ENCODE measurements around the gene PITPNC1.

The PITPNC1 gene

GRCh38 chr17:67606471-67606870, 229.4 kb downstream of the PITPNC1 start:
- Histone ChIP-seq H3K79me2 (ENCODE audit: insufficient read depth, low read length) (no peaks in the 10 kb centered on the region), H3K36me3 (ENCODE audit: insufficient read depth, low read length) (no peaks in the 10 kb centered on the region), H3K4me1 (ENCODE audit: insufficient read depth, low read length, severe bottlenecking) (no peaks in the 10 kb centered on the region), H3K9me3 (ENCODE audit: low read length) (no peaks in the 10 kb centered on the region), H2AFZ (ENCODE audit: low read length) (no peak overlapping the region), H3K4me3 (ENCODE audit: low read depth, low read length, poor library complexity, severe bottlenecking) (no peak overlapping the region), H3K9ac (ENCODE audit: low read length) (no peak overlapping the region), H3K9me2 (ENCODE audit: low read depth, low read length) (no peaks in the 10 kb centered on the region), H3K27ac (ENCODE audit: low read depth, low read length, poor library complexity, severe bottlenecking) (no peak overlapping the region), H3K27me3 (ENCODE audit: insufficient read depth, low read length) (no peaks in the 10 kb centered on the region), H4K20me1 (ENCODE audit: insufficient read depth, low read length) (no peaks in the 10 kb centered on the region), H3K4me2 (ENCODE audit: low read length) (no peak overlapping the region), H3F3A (ENCODE audit: insufficient read depth, low read length) (no peaks in the 10 kb centered on the region)
- TF ChIP-seq CTCF (IDR thresholded peaks at IDR 0.05; ENCODE audit: low read length) (no peak), EZH2 (IDR thresholded peaks at IDR 0.05; ENCODE audit: borderline replicate concordance, low read length) (no peak)

GRCh38 chr17:67606896-67607604, 230.0 kb downstream of the PITPNC1 start:
- TF ChIP-seq CTCF (IDR thresholded peaks at IDR 0.05; ENCODE audit: low read length) (no peak), EZH2 (IDR thresholded peaks at IDR 0.05; ENCODE audit: borderline replicate concordance, low read length) (no peak)
- Histone ChIP-seq H4K20me1 (ENCODE audit: insufficient read depth, low read length) (no peaks in the 10 kb centered on the region), H3K36me3 (ENCODE audit: insufficient read depth, low read length) (no peaks in the 10 kb centered on the region), H3K4me1 (ENCODE audit: insufficient read depth, low read length, severe bottlenecking) (no peaks in the 10 kb centered on the region), H3K79me2 (ENCODE audit: insufficient read depth, low read length) (no peaks in the 10 kb centered on the region), H3K27me3 (ENCODE audit: insufficient read depth, low read length) (no peaks in the 10 kb centered on the region), H3K9ac (ENCODE audit: low read length) (no peak overlapping the region), H3K9me2 (ENCODE audit: low read depth, low read length) (no peaks in the 10 kb centered on the region), H3F3A (ENCODE audit: insufficient read depth, low read length) (no peaks in the 10 kb centered on the region), H3K4me3 (ENCODE audit: low read depth, low read length, poor library complexity, severe bottlenecking) (no peak overlapping the region), H3K4me2 (ENCODE audit: low read length) (no peak overlapping the region), H2AFZ (ENCODE audit: low read length) (no peak overlapping the region), H3K27ac (ENCODE audit: low read depth, low read length, poor library complexity, severe bottlenecking) (no peak overlapping the region), H3K9me3 (ENCODE audit: low read length) (no peaks in the 10 kb centered on the region)

- no peak for TF ChIP-seq EZH2 (IDR thresholded peaks at IDR 0.05; ENCODE audit: borderline replicate concordance, low read length)
- no peak for TF ChIP-seq CTCF (IDR thresholded peaks at IDR 0.05; ENCODE audit: low read length)
- H3K9me2 ChIP-seq (ENCODE audit: low read depth, low read length) = no peaks in the 10 kb centered on the region
- no peaks in the 10 kb centered on the region for H3K9me3 ChIP-seq (ENCODE audit: low read length)
- H4K20me1 ChIP-seq (ENCODE audit: insufficient read depth, low read length) = no peaks in the 10 kb centered on the region
- H3K9ac ChIP-seq (ENCODE audit: low read length) = no peak overlapping the region
- H3K4me1 ChIP-seq (ENCODE audit: insufficient read depth, low read length, severe bottlenecking) = no peaks in the 10 kb centered on the region
- no peak overlapping the region for H2AFZ ChIP-seq (ENCODE audit: low read length)
- no peaks in the 10 kb centered on the region for H3K36me3 ChIP-seq (ENCODE audit: insufficient read depth, low read length)
- no peaks in the 10 kb centered on the region for H3F3A ChIP-seq (ENCODE audit: insufficient read depth, low read length)
- H3K4me2 ChIP-seq (ENCODE audit: low read length) = no peak overlapping the region
- H3K27me3 ChIP-seq (ENCODE audit: insufficient read depth, low read length) = 0 out of 2 replicates have a peak, but pooled peaks cover 3% of the 10 kb centered on the region
- H3K79me2 ChIP-seq (ENCODE audit: insufficient read depth, low read length) = no peaks in the 10 kb centered on the region
- no peak overlapping the region for H3K27ac ChIP-seq (ENCODE audit: low read depth, low read length, poor library complexity, severe bottlenecking)
- H3K4me3 ChIP-seq (ENCODE audit: low read depth, low read length, poor library complexity, severe bottlenecking) = no peak overlapping the region
These were observed 233.0 kb downstream of the PITPNC1 start for GRCh38 chr17:67610061-67610460.

Data from OCI-LY1 (cell line).